HEK293 (cell line): ENCODE data around the gene UNC5CL.

ENCODE experiments used
- EGR2 ChIP-seq: fragments of 450-650 bp; formaldehyde crosslinking; IDR thresholded peaks from 2 replicates; pipeline ENCODE4 v1.5.1; 2016; ENCODE audit warnings: low read depth, missing biosample characterization, missing genetic modification characterization
- FEZF1 ChIP-seq: fragments of 450-650 bp; formaldehyde crosslinking; IDR thresholded peaks from 2 replicates; pipeline ENCODE4 v1.5.1; 2016; ENCODE audit warnings: missing biosample characterization, missing genetic modification characterization
- GLIS1 ChIP-seq: fragments of 450-650 bp; formaldehyde crosslinking; IDR thresholded peaks from 2 replicates; pipeline ENCODE4 v1.5.1; 2016; ENCODE audit warnings: missing biosample characterization, missing genetic modification characterization
- KLF7 ChIP-seq: fragments of 450-650 bp; formaldehyde crosslinking; IDR thresholded peaks from 2 replicates; pipeline ENCODE4 v1.5.1; 2016; ENCODE audit warnings: missing biosample characterization, missing genetic modification characterization, borderline replicate concordance
- ZBTB20 ChIP-seq: fragments of 450-650 bp; formaldehyde crosslinking; IDR thresholded peaks from 2 replicates; pipeline ENCODE4 v1.5.1; 2016; ENCODE audit warnings: missing biosample characterization, missing genetic modification characterization
- ZFP3 ChIP-seq: fragments of 450-650 bp; formaldehyde crosslinking; IDR thresholded peaks from 2 replicates; pipeline ENCODE4 v1.5.1; 2016; ENCODE audit warnings: low read depth, missing biosample characterization, missing genetic modification characterization
- ZFP41 ChIP-seq: fragments of 450-650 bp; formaldehyde crosslinking; IDR thresholded peaks from 2 replicates; pipeline ENCODE4 v1.5.1; 2016; ENCODE audit warnings: missing biosample characterization, missing genetic modification characterization, borderline replicate concordance
- ZIC2 ChIP-seq: fragments of 450-650 bp; formaldehyde crosslinking; IDR thresholded peaks from 2 replicates; pipeline ENCODE4 v1.5.1; 2016; ENCODE audit warnings: missing biosample characterization, missing genetic modification characterization
- ZNF121 ChIP-seq: fragments of 450-650 bp; formaldehyde crosslinking; IDR thresholded peaks from 2 replicates; pipeline ENCODE4 v1.5.1; 2016; ENCODE audit warnings: missing biosample characterization, missing genetic modification characterization
- ZNF169 ChIP-seq: fragments of 450-650 bp; formaldehyde crosslinking; IDR thresholded peaks from 2 replicates; pipeline ENCODE4 v1.5.1; 2016; ENCODE audit warnings: missing biosample characterization, missing genetic modification characterization
- ZNF175 ChIP-seq: fragments of 450-650 bp; formaldehyde crosslinking; IDR thresholded peaks from 2 replicates; pipeline ENCODE4 v1.5.1; 2016; ENCODE audit warnings: missing biosample characterization, missing genetic modification characterization
- ZNF394 ChIP-seq: fragments of 450-650 bp; formaldehyde crosslinking; IDR thresholded peaks from 2 replicates; pipeline ENCODE4 v1.5.1; 2016; ENCODE audit warnings: missing biosample characterization, missing genetic modification characterization, mild to moderate bottlenecking, moderate library complexity, borderline replicate concordance
- ZNF610 ChIP-seq: fragments of 450-650 bp; formaldehyde crosslinking; IDR thresholded peaks from 2 replicates; pipeline ENCODE4 v1.5.1; 2016; ENCODE audit warnings: missing biosample characterization, missing genetic modification characterization, borderline replicate concordance
- ZNF654 ChIP-seq: fragments of 450-650 bp; formaldehyde crosslinking; IDR thresholded peaks from 2 replicates; pipeline ENCODE4 v1.5.1; 2016; ENCODE audit warnings: low read depth, missing biosample characterization, missing genetic modification characterization
- TF ChIP-seq, protein P1 (sequence below): fragments of 450-650 bp; formaldehyde crosslinking; IDR thresholded peaks from 2 replicates; pipeline ENCODE4 v1.5.1; 2016; ENCODE audit warnings: missing biosample characterization, missing genetic modification characterization
- TF ChIP-seq, protein P2 (sequence below): fragments of 450-650 bp; formaldehyde crosslinking; IDR thresholded peaks from 2 replicates; pipeline ENCODE4 v1.5.1; 2016; ENCODE audit warnings: missing biosample characterization, missing genetic modification characterization
- TF ChIP-seq, protein P3 (sequence below): fragments of 450-650 bp; formaldehyde crosslinking; IDR thresholded peaks from 2 replicates; pipeline ENCODE4 v1.5.1; 2016; ENCODE audit warnings: missing biosample characterization, missing genetic modification characterization
- TF ChIP-seq, protein P4 (sequence below): fragments of 450-650 bp; formaldehyde crosslinking; IDR thresholded peaks from 2 replicates; pipeline ENCODE4 v1.5.1; 2016; ENCODE audit warnings: missing biosample characterization, missing genetic modification characterization
- TF ChIP-seq, protein P5 (sequence below): fragments of 450-650 bp; formaldehyde crosslinking; IDR thresholded peaks from 2 replicates; pipeline ENCODE4 v1.5.1; 2017; ENCODE audit warnings: missing biosample characterization, missing genetic modification characterization
- TF ChIP-seq, protein P6 (sequence below): fragments of 450-650 bp; formaldehyde crosslinking; IDR thresholded peaks from 2 replicates; pipeline ENCODE4 v1.5.1; 2016; ENCODE audit warnings: missing biosample characterization, missing genetic modification characterization, borderline replicate concordance
- TF ChIP-seq, protein P7 (sequence below): fragments of 450-650 bp; formaldehyde crosslinking; IDR thresholded peaks from 2 replicates; pipeline ENCODE4 v1.5.1; 2016; ENCODE audit warnings: missing biosample characterization, missing genetic modification characterization
- TF ChIP-seq, protein P8 (sequence below): fragments of 450-650 bp; formaldehyde crosslinking; IDR thresholded peaks from 2 replicates; pipeline ENCODE4 v1.5.1; 2017; ENCODE audit warnings: missing biosample characterization, missing genetic modification characterization

Gene UNC5CL

DNA sequence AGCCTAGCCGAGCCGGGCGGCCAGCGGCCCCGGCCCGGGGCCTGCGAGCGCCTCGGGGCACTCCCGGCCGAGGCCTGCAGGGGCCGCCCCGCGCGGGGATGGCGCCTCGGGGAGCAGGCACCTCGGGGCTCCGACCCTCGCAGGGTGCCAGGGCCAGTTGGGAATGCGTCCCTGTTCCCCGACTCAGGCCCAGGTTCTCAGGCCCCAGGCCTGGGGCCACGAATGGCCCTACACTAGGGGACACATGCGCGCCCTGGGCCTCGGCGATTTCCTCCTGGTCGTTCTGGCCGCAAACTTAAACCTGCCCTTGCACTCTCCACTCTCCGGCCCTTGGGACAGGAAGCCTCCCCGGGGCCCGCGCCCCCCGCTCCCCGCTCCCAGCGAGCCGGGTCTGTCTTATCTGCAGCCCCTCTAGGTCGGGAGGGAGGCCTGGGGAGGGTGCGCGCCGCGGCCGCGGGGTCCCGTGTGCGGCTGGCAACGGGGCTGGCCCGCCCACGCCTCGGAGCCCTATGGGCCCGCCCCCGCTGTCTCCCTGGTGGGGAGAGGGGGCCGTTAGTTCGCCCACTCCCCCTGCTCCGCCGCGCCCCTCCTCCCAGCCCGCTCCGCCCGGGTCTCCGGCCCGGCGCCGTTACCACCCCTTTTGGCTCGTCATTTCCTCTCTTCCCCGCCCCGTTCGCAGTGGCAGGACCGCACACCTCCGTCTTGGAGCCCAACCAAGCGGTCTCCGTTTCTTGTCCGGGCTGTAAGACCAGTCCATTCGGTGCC lies 34.4 kb upstream of the UNC5CL start (continued):
- TF ChIP-seq, protein P1, sequence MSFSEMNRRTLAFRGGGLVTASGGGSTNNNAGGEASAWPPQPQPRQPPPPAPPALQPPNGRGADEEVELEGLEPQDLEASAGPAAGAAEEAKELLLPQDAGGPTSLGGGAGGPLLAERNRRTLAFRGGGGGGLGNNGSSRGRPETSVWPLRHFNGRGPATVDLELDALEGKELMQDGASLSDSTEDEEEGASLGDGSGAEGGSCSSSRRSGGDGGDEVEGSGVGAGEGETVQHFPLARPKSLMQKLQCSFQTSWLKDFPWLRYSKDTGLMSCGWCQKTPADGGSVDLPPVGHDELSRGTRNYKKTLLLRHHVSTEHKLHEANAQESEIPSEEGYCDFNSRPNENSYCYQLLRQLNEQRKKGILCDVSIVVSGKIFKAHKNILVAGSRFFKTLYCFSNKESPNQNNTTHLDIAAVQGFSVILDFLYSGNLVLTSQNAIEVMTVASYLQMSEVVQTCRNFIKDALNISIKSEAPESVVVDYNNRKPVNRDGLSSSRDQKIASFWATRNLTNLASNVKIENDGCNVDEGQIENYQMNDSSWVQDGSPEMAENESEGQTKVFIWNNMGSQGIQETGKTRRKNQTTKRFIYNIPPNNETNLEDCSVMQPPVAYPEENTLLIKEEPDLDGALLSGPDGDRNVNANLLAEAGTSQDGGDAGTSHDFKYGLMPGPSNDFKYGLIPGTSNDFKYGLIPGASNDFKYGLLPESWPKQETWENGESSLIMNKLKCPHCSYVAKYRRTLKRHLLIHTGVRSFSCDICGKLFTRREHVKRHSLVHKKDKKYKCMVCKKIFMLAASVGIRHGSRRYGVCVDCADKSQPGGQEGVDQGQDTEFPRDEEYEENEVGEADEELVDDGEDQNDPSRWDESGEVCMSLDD: peak; percentile 91
- no peak; the same call in 1 of the 2 replicates for TF ChIP-seq GLIS1
- TF ChIP-seq ZFP3 (tag by site-specific recombination): no peak
- TF ChIP-seq ZNF169 (tag by site-specific recombination): no peak
- 0 out of 2 replicates have a peak, but pooled peaks have one; percentile 38 for TF ChIP-seq ZNF121 (tag by site-specific recombination)
- TF ChIP-seq, protein P2, sequence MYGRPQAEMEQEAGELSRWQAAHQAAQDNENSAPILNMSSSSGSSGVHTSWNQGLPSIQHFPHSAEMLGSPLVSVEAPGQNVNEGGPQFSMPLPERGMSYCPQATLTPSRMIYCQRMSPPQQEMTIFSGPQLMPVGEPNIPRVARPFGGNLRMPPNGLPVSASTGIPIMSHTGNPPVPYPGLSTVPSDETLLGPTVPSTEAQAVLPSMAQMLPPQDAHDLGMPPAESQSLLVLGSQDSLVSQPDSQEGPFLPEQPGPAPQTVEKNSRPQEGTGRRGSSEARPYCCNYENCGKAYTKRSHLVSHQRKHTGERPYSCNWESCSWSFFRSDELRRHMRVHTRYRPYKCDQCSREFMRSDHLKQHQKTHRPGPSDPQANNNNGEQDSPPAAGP: 0 out of 2 replicates have a peak, but pooled peaks have one; percentile 52
- TF ChIP-seq, protein P3, sequence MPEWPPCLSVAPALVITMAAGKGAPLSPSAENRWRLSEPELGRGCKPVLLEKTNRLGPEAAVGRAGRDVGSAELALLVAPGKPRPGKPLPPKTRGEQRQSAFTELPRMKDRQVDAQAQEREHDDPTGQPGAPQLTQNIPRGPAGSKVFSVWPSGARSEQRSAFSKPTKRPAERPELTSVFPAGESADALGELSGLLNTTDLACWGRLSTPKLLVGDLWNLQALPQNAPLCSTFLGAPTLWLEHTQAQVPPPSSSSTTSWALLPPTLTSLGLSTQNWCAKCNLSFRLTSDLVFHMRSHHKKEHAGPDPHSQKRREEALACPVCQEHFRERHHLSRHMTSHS (tag by site-specific recombination): no peak
- TF ChIP-seq, protein P4, sequence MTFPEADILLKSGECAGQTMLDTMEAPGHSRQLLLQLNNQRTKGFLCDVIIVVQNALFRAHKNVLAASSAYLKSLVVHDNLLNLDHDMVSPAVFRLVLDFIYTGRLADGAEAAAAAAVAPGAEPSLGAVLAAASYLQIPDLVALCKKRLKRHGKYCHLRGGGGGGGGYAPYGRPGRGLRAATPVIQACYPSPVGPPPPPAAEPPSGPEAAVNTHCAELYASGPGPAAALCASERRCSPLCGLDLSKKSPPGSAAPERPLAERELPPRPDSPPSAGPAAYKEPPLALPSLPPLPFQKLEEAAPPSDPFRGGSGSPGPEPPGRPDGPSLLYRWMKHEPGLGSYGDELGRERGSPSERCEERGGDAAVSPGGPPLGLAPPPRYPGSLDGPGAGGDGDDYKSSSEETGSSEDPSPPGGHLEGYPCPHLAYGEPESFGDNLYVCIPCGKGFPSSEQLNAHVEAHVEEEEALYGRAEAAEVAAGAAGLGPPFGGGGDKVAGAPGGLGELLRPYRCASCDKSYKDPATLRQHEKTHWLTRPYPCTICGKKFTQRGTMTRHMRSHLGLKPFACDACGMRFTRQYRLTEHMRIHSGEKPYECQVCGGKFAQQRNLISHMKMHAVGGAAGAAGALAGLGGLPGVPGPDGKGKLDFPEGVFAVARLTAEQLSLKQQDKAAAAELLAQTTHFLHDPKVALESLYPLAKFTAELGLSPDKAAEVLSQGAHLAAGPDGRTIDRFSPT (tag by site-specific recombination): no peak
- TF ChIP-seq ZFP41 (tag by site-specific recombination): no peak
- TF ChIP-seq, protein P5, sequence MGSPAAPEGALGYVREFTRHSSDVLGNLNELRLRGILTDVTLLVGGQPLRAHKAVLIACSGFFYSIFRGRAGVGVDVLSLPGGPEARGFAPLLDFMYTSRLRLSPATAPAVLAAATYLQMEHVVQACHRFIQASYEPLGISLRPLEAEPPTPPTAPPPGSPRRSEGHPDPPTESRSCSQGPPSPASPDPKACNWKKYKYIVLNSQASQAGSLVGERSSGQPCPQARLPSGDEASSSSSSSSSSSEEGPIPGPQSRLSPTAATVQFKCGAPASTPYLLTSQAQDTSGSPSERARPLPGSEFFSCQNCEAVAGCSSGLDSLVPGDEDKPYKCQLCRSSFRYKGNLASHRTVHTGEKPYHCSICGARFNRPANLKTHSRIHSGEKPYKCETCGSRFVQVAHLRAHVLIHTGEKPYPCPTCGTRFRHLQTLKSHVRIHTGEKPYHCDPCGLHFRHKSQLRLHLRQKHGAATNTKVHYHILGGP (tag by site-specific recombination): no peak
- TF ChIP-seq, protein P6, sequence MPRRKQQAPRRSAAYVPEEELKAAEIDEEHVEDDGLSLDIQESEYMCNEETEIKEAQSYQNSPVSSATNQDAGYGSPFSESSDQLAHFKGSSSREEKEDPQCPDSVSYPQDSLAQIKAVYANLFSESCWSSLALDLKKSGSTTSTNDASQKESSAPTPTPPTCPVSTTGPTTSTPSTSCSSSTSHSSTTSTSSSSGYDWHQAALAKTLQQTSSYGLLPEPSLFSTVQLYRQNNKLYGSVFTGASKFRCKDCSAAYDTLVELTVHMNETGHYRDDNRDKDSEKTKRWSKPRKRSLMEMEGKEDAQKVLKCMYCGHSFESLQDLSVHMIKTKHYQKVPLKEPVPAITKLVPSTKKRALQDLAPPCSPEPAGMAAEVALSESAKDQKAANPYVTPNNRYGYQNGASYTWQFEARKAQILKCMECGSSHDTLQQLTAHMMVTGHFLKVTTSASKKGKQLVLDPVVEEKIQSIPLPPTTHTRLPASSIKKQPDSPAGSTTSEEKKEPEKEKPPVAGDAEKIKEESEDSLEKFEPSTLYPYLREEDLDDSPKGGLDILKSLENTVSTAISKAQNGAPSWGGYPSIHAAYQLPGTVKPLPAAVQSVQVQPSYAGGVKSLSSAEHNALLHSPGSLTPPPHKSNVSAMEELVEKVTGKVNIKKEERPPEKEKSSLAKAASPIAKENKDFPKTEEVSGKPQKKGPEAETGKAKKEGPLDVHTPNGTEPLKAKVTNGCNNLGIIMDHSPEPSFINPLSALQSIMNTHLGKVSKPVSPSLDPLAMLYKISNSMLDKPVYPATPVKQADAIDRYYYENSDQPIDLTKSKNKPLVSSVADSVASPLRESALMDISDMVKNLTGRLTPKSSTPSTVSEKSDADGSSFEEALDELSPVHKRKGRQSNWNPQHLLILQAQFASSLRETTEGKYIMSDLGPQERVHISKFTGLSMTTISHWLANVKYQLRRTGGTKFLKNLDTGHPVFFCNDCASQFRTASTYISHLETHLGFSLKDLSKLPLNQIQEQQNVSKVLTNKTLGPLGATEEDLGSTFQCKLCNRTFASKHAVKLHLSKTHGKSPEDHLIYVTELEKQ: no peak
- no peak for TF ChIP-seq ZNF654
- TF ChIP-seq FEZF1: no peak
- TF ChIP-seq ZIC2: peak; percentile 41; the same call in 1 of the 2 replicates
- TF ChIP-seq KLF7 (tag by site-specific recombination): 0 out of 2 replicates have a peak, but pooled peaks have one; percentile 25
- TF ChIP-seq ZBTB20 (tag by site-specific recombination): peak; percentile 69
- TF ChIP-seq ZNF394 (tag by site-specific recombination): no peak
- TF ChIP-seq, protein P7, sequence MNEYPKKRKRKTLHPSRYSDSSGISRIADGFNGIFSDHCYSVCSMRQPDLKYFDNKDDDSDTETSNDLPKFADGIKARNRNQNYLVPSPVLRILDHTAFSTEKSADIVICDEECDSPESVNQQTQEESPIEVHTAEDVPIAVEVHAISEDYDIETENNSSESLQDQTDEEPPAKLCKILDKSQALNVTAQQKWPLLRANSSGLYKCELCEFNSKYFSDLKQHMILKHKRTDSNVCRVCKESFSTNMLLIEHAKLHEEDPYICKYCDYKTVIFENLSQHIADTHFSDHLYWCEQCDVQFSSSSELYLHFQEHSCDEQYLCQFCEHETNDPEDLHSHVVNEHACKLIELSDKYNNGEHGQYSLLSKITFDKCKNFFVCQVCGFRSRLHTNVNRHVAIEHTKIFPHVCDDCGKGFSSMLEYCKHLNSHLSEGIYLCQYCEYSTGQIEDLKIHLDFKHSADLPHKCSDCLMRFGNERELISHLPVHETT (tag by site-specific recombination): no peak
- peak; percentile 92 for TF ChIP-seq EGR2 (tag by site-specific recombination)
- TF ChIP-seq ZNF175 (tag by site-specific recombination): no peak
- TF ChIP-seq, protein P8, sequence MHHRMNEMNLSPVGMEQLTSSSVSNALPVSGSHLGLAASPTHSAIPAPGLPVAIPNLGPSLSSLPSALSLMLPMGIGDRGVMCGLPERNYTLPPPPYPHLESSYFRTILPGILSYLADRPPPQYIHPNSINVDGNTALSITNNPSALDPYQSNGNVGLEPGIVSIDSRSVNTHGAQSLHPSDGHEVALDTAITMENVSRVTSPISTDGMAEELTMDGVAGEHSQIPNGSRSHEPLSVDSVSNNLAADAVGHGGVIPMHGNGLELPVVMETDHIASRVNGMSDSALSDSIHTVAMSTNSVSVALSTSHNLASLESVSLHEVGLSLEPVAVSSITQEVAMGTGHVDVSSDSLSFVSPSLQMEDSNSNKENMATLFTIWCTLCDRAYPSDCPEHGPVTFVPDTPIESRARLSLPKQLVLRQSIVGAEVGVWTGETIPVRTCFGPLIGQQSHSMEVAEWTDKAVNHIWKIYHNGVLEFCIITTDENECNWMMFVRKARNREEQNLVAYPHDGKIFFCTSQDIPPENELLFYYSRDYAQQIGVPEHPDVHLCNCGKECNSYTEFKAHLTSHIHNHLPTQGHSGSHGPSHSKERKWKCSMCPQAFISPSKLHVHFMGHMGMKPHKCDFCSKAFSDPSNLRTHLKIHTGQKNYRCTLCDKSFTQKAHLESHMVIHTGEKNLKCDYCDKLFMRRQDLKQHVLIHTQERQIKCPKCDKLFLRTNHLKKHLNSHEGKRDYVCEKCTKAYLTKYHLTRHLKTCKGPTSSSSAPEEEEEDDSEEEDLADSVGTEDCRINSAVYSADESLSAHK: no peak
- no peak for TF ChIP-seq ZNF610
